HG02973 (cell line): ENCODE measurements around the gene IBSP.

ENCODE experiments used
- ATAC-seq: cut with Tn5 transposase; IDR thresholded peaks from one replicate; pipeline ENCODE4 v1.9.1; 2021; ENCODE audit warnings: moderate library complexity; ENCODE audit not compliant: unreplicated experiment

Gene IBSP

GRCh38 chr4:87799301-87800113 is at the start of gene IBSP:
Gene IBSP, plus strand, starts transcription at chr4:87799554. Its CDS starts 2,808 bp downstream, at chr4:87802362.
- no peak for ATAC-seq

- ATAC-seq, result no peak
These were observed 49.5 kb upstream of the IBSP start for GRCh38 chr4:87749883-87750282.

DNA sequence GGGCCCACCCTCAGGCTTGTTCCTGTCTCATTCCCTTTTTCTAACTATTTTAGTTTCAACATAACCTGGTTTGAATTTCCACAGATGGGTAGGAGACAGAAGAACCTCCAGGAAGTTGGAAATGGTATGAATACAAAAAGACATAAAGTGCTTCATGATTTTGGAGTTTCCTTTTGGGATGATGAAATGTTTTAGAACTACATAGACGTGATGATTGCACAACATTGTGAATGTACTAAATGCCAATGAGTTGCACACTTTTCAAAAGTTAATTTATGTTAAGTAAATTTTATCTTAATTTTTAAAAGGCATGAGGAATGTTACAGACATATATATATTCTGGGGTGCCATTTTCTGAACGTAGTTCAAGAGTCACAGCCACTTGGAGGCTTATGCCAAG is 41.1 kb upstream of the IBSP start:
- no peak for ATAC-seq

GRCh38 chr4:87762311-87762710 is 37.0 kb upstream of the IBSP start:
- no peak for ATAC-seq

DNA sequence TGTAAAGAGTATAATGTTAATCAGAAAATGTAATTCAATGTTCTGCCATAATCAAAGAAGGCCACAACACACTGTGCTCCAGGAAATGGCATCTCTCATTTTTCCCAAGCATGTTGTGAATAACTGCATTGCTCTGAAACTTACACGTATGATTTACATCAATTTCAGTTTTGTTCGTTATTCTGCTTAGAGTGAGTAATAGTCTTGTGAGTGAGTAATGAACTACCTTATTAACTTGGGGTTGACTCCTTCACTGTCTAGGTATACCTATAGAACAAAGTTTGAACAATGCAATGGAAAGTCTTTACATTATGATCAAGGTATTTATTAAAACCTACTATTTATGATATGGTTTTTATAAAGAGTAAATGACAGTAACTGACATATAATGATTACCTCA is 17.8 kb upstream of the IBSP start:
- no peak for ATAC-seq

DNA sequence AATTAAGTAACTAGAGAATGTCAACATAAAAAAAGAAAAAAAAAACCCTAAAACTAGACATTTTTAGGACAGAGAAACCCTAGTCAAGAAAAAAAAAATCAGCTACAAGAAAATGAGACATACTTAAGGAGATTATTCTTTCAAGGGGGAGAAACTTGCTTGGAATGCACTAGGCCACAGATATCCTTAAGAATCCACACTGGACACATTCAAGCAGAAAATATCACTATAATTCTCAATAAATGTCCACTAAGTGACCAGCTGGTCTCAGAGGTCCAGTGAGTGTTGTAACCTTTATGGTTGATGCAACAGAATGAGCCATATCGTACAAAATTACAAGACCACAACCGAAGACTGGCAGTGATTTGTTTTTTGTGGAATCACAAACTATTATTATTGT is 15.6 kb upstream of the IBSP start:
- ATAC-seq, result no peak

DNA sequence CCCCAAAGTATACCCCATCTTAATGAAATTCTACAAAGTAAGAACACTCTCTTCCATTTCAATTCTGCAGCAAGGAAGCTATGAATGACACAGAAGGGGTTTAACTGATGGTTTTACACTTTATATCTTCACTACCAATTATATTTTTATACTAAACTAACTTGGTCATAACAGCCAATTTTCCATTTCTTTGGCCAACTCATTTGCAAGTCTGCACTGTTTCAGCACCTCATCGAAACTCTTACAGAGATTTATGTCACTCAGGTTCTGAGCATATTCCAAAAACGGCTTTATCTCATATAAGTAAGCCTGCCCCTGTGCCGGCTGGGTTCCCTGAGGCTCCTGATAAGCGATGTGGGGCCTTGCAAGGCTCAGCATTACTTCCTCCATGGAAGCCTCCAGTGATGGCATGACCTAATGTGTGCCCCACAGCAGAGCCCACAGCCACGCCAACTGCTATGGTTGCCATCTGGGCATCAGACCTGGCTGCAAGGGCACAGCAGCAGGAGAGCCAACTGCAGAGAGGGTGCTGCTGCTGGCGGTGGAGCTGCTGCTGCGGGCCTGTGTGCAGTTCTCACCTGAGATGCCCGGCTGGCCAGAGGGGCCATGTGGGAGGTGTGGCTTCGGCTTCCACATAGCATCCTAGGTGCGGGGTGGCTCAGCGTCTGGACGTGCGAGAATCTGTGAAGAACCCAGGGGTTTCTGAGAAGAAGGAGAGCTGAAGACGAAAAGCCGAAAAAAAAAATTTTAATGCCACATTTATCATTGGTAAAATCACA is 13.4 kb upstream of the IBSP start:
- ATAC-seq, result no peak

DNA sequence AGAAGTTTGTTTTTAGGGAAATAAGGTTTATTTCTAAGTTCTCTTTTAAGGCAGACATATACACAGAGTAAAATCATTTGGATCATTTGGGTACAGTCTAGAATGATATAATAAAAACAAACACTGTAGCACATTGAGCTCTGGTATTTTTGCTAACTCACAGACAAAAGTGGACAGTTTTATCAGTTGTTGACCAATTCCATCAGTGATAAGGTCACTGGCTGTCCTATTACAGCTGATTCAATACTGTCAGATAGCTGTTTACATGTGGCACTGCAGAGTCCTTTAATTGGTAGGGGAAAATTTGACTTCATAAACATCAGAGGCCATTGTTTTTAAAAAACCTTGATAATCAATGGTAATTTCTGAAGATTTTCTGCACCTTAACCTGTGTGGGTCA is 3.5 kb downstream of the IBSP start:
- ATAC-seq, result no peak

- ATAC-seq, result no peak
These were observed 4.1 kb downstream of the IBSP start for GRCh38 chr4:87803421-87803820.

DNA sequence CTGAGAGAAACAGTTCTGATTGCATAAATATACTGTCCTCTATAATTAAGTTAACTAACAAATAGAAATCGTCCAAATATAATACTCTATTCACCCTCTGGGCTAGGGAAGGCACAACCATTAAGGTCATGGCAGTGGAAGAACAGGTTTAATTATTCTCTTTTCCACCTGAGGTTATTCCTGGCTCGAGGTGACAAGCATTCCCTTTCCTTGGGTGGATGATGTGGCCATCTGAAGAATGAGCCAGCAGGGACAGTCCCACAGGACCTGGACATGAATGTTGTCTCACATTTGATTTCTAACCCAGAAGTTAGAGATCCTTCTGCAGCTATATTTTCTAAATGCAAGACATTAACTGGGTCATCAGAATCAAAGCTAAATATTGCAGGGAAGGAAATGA is 5.5 kb downstream of the IBSP start:
- ATAC-seq, result no peak

- no peak for ATAC-seq
These were observed 6.6 kb downstream of the IBSP start for GRCh38 chr4:87805971-87806370.

GRCh38 chr4:87806520-87806919 is 7.2 kb downstream of the IBSP start:
- ATAC-seq, result no peak

DNA sequence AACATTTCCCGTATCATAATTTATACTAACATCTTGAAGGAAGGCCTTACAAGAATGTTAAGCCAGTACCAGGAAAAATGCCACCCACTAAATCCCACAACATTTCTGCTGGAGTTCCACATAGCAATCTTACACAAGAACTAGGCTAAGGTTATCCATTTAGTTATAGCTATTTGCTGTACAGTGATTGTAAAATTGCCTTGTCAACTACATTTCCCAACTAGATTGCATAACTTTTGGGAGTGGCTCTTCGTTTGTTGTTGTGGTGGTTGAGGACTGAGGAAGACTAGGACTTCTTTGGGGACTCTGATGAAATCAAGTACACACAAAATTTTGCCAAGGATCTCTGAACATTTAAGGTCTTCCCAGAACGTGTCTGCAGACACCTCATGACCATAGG is 8.0 kb downstream of the IBSP start:
- no peak for ATAC-seq

GRCh38 chr4:87811977-87812376 is 12.6 kb downstream of the IBSP start:
- no peak for ATAC-seq

DNA sequence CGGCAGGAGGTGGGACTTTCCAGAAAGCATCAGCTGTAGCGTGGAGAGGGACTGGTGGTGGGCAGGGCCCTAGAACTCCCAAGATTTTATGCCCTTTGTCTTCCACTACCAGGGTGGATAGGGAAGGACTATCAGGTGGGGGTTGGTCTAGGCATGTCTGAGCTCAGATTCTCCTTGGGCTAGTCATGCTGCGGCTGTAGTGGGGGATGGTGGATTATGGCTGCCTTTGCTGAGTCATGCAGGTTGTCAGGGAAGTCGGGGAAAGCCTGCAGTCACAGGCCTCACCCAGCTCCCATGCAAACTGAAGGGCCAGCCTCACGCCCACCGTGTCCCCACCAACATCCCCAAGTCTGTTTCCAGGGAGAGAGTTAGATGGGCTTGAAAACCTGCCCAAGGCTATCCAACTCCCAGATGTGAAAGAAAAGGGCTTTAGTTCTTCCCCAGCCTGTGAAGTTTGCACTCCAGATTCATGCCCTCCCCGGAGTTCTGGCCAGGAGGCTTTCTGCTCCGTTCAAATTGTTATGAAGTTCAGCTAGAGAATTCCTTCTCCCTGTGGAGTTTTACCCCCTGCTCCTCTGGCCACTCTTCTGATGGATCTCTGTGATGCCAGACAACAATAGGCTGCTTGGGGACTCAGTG is 20.0 kb downstream of the IBSP start:
- ATAC-seq, result no peak

GRCh38 chr4:87823200-87823599 is 23.8 kb downstream of the IBSP start:
- ATAC-seq, result no peak

DNA sequence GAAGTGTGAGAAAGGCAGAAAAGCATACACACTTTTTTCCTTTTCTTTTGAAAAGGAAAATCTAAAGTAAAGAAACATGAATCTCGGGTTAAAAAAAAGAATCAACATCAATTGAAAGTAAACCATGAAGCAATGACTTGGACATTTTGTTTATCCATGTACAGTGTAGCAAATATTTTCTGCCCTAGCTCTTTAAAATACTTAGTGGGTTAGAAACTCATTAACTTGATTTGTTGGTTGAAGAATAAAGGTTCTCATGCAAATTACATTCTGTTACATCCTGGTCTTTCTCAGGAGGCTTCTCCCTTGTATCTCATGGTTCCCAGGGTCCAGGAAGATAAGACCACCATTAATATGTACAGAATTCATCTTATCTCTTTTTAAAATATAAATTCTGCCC is 24.4 kb downstream of the IBSP start:
- no peak for ATAC-seq

DNA sequence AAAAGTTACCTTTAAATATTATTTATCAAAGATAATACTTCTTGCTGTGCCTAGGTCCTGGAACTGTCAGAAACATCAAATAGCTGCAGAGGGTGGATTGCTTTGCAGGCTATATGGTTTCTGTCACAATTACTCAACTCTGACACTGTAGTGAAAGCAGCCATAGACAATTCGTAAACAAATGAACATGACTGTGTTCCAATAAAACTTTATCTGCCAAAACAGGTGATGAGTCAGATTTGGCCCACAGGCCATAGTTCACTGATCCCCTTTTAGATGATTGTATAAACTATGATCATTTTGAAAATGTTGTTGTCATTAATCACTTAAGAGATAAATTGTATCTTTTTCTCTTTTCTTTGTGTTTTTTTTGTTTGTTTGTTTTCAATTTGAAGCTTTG is 25.0 kb downstream of the IBSP start:
- no peak for ATAC-seq

DNA sequence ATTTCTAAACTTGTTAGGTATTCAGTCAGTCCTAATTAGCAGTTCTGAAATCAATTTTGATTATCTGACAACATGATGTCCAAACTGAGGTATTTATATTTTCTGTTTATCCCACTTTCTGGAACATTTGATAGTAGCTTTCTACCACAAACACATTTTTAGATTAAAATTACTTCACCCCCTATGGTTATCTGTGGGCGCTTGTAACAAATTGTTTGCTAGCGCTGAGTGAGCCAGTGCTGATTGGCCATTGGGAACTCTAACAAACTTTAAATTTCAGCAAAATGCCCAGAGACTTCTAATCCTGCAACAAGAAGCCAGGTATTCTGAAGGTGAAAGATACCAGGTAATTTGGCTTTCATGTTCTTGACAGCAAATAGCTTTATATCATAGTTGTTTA is 33.3 kb downstream of the IBSP start, which contains the start of gene MEPE:
MEPE (plus strand) TSS at position 301 of the 400 bp plus-strand sequence. CDS start 1,746 bp downstream, outside the sequence.
- ATAC-seq, result no peak

DNA sequence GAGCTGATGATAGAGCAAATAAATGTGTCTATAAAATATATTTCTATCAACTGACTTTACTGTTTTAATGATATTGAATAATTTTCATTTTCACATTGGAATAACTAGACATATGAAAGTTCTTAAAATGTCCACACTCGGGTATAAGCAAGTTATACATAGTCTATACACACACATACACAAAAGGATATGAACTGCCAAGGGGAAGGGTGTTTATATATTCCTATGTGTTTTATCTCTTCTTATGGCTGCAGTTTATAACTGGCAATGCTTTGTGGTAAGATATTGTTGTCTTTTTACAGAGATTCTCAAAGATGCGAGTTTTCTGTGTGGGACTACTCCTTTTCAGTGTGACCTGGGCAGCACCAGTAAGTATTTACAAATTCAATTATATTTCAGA is 35.0 kb downstream of the IBSP start:
- ATAC-seq, result no peak

DNA sequence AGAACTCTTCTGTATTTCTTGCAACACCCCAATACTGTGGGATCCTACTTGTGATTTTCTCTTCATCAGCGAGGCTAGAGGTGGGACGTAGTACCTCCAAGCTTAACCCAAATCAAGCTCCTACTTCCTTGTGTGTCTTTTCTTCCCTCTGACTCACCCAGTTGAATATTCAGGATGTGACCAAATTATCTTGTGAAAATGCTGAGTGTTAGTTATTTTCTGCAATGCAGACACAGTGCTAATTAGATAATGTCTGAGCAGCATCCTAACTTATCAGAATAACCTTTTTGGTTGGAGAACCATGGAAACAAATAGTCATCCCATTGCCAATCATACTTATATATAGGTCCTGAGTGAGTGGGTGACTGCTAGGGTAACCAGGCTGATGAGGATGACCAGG is 35.8 kb downstream of the IBSP start:
- no peak for ATAC-seq

DNA sequence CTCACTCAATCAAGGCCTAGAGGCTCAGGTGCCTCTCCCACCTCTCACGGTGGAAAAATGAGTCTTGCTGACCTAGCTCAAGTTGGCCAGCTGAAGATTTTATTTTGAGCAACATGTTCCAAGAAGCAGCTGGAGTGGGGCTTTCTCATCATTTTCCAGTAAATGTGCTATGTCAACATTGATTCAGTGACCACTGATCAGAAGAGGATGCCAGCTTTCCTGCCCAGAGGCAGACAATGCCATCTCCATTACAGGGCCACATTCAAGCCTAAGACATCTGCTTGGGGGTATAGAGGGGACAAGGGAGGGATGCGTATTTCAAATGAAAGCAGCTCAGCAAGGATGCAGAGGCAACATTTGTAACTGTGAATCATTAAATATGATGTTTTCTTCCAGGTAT is 36.4 kb downstream of the IBSP start:
- no peak for ATAC-seq
